HG02938 (cell line): ENCODE measurements around the gene PHLDB2.

ENCODE experiments used
- ATAC-seq: cut with Tn5 transposase; IDR thresholded peaks from one replicate; pipeline ENCODE4 v1.9.1; 2021; ENCODE audit warnings: mild to moderate bottlenecking, moderate library complexity; ENCODE audit not compliant: unreplicated experiment

Gene PHLDB2

DNA sequence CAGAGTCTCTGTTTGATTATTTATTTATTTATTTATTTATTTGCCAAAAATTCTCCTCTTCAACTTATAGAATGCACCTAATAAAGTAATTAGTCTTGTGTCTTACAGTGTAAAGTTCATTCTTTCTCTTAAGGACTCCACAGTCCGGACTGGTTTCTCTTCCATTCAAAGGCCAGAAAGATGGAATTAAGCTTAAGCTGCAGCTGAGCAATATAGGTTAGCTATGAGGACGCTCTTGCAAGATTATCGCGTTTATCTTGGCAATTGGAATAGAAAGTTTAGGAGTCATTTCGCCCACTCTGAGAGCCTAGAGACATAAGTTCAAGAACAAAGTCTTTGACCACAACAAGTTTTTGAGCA lies 154.7 kb downstream of the PHLDB2 start:
- no peak for ATAC-seq

DNA sequence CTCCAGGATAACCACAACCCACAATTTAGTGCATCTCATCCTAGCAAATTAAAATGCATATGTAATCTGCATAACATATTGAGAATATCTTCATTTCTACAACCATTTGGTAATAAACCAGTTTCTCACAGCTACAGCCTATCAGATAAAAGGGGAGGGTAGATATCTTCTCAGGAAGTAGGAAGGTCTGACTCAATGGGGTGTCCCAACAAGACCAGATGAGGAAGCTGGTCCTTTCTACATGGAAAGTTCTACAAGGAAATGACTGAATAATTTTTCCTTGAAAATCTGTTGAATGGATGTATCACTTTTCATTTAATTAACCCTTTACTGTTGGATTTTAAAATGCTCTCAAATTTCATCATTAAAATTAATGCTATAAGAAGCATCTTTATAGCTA lies 158.0 kb downstream of the PHLDB2 start:
- ATAC-seq: no peak

DNA sequence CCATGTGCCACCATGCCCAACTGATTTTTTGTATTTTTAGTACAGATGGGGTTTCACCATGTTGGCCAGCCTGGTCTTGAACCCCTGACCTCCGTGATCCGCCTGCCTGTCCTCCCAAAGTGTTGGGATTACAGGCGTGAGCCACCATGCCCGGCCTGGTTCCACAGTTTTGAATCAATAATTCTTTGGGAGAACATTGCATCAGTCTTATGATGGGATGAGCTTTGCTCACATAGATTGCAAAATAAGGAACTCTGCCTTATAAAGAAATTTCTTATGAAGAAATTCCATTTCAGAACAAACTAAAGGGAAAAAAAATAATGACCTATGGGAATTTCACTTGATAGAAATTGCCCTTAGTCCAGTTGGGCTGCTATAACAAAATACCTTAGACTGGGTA lies 159.6 kb downstream of the PHLDB2 start:
- no peak for ATAC-seq

DNA sequence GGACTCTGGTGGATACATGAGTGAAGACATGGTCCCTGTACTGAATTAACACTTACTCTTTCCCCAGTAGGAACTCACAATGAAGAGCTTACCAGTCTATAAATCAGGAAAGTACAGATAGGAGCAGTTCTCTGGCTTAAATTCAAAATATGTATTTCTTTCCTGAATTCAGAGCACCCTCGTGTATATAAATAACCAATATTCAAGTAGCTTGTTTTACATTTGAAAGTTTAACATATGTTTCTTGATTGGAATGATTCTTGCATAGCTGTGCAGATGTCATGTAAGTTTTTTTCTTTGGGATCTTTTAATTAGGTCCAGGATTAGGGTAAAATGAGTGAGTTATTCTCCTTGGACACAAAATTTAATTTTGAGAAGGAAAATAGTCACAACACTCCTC lies 160.7 kb downstream of the PHLDB2 start:
- ATAC-seq: no peak

DNA sequence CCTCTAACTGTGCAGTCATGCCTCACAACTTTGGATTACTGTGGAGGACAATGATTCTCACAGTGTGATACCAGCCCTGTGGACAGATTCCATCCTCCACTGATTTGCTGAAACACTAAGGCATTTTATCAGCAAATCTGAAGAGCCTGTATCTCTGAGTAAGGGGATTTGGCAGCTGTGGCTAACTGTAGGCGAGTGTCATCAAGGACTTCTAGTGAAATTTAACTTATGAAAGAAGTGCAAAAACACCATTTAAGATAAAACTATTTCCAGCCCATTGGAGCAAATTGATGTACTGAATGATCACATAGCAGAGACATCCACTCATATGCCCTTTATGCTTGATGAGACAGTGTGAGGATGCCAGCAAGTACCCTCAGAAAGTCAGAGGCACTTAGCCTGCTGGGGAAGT lies 161.6 kb downstream of the PHLDB2 start:
- no peak for ATAC-seq
